GM19351 (cell line): Measurements from ENCODE around the gene PRDM11.
A peak's percentile ranks its signal among the peaks of the same experiment; 100 is the strongest.
"Not testable (repeated sequence)": the region's sequence is repeated elsewhere in the genome, so short reads cannot be mapped to it uniquely, and the experiment has no call there.

Source experiments
- ATAC-seq: cut with Tn5 transposase; IDR thresholded peaks from one replicate; pipeline ENCODE4 v1.9.1; 2021; ENCODE audit warnings: mild to moderate bottlenecking, moderate library complexity; ENCODE audit not compliant: unreplicated experiment

PRDM11 gene

GRCh38 chr11:45229401-45230020, 83.1 kb downstream of the PRDM11 start:
- no peak for ATAC-seq

GRCh38 chr11:45232341-45233080, 86.1 kb downstream of the PRDM11 start:
- no peak for ATAC-seq

- ATAC-seq, result no peak
These were observed 86.8 kb downstream of the PRDM11 start for GRCh38 chr11:45233121-45233803.

GRCh38 chr11:45233804-45234170, 87.3 kb downstream of the PRDM11 start:
- ATAC-seq, result no peak

GRCh38 chr11:45234306-45235006, 88.0 kb downstream of the PRDM11 start:
- no peak for ATAC-seq

- ATAC-seq, result no peak
These were observed 91.4 kb downstream of the PRDM11 start for GRCh38 chr11:45237711-45238315.

- no peak for ATAC-seq
These were observed 92.3 kb downstream of the PRDM11 start for GRCh38 chr11:45238724-45239123.

GRCh38 chr11:45239733-45240132, 93.3 kb downstream of the PRDM11 start:
- ATAC-seq, result no peak

- ATAC-seq, result no peak
These were observed 97.5 kb downstream of the PRDM11 start for GRCh38 chr11:45243967-45244366.

GRCh38 chr11:45245218-45246045, 99.0 kb downstream of the PRDM11 start:
- no peak for ATAC-seq

- no peak for ATAC-seq
These were observed 99.8 kb downstream of the PRDM11 start for GRCh38 chr11:45246241-45246640.

GRCh38 chr11:45247433-45247832, 101.0 kb downstream of the PRDM11 start:
- no peak for ATAC-seq

GRCh38 chr11:45248501-45249011, 102.1 kb downstream of the PRDM11 start:
- ATAC-seq, result no peak

GRCh38 chr11:45249372-45249771, 102.9 kb downstream of the PRDM11 start:
- ATAC-seq, result not testable (repeated sequence)

GRCh38 chr11:45250035-45250718, 103.7 kb downstream of the PRDM11 start:
- ATAC-seq, result peak; percentile 54

- ATAC-seq, result peak; percentile 78
These were observed 105.9 kb downstream of the PRDM11 start for GRCh38 chr11:45252134-45252856.

- ATAC-seq, result no peak
These were observed 106.4 kb downstream of the PRDM11 start for GRCh38 chr11:45252877-45253276.

GRCh38 chr11:45253640-45254039, 107.2 kb downstream of the PRDM11 start:
- no peak for ATAC-seq

GRCh38 chr11:45254070-45254469, 107.6 kb downstream of the PRDM11 start:
- ATAC-seq, result no peak
